WTC11 (cell line): ENCODE measurements around the gene REM1. TPM values are rescaled to one million over a fixed set of nuclear protein-coding genes. Genes with fewer than 3 reads are reported as not detected.

Experiments
- ATAC-seq: fragments of 200-7000 bp; cut with Tn5 transposase; 2 replicates; pipeline ENCODE4 v1.10.0; 2021; ENCODE audit warnings: mild to moderate bottlenecking, moderate library complexity
- CTCF ChIA-PET: fragments of 300-600 bp; sonication (Branson Sonifier 250); formaldehyde crosslinking; loops from one replicate; lab custom pipeline; 2021; ENCODE audit warnings: antibody characterized with exemption; lab: Charles Lee
- POLR2A ChIA-PET: fragments of 350-600 bp; sonication (Branson Sonifier 250); formaldehyde crosslinking; loops from one replicate; lab custom pipeline; 2021; ENCODE audit warnings: antibody characterized with exemption; lab: Charles Lee
- DNase-seq: peaks from one replicate; pipeline ENCODE4 v3.0.0; 2021; ENCODE audit warnings: low spot score
- H3K27ac Mint-ChIP-seq: 2 replicates; pipeline ENCODE4 v1.8.0; 2021; ENCODE audit warnings: mixed read lengths
- H3K27me3 Mint-ChIP-seq: 2 replicates; pipeline ENCODE4 v1.8.0; 2021; ENCODE audit warnings: low read depth, mild to moderate bottlenecking, moderate library complexity, mixed read lengths
- H3K36me3 Mint-ChIP-seq: 2 replicates; pipeline ENCODE4 v1.8.0; 2021; ENCODE audit warnings: mixed read lengths
- H3K4me1 Mint-ChIP-seq: 2 replicates; pipeline ENCODE4 v1.8.0; 2022; ENCODE audit warnings: mixed read lengths
- H3K4me3 Mint-ChIP-seq: 2 replicates; pipeline ENCODE4 v1.8.0; 2021; ENCODE audit warnings: mild to moderate bottlenecking, moderate library complexity, mixed read lengths
- H3K9me3 Mint-ChIP-seq: 2 replicates; pipeline ENCODE4 v1.8.0; 2021; ENCODE audit warnings: mixed read lengths
- ATF2 ChIP-seq: sonication (generic); formaldehyde crosslinking; IDR thresholded peaks from 2 replicates; pipeline ENCODE4 v1.8.1; 2022; ENCODE audit warnings: low read depth, missing genetic modification reagents, borderline replicate concordance
- ATF3 ChIP-seq: sonication (generic); formaldehyde crosslinking; conservative IDR thresholded peaks from 2 replicates; pipeline ENCODE4 v1.8.1; 2022; ENCODE audit warnings: mild to moderate bottlenecking, missing genetic modification reagents
- CREM ChIP-seq: sonication (generic); formaldehyde crosslinking; IDR thresholded peaks from 2 replicates; pipeline ENCODE4 v1.8.1; 2022; ENCODE audit warnings: mild to moderate bottlenecking, missing genetic modification reagents, moderate library complexity
- E2F4 ChIP-seq: sonication (generic); formaldehyde crosslinking; IDR thresholded peaks from 2 replicates; pipeline ENCODE4 v1.8.1; 2022; ENCODE audit warnings: low read depth, mild to moderate bottlenecking, moderate library complexity, missing genetic modification reagents, borderline replicate concordance
- E2F5 ChIP-seq: sonication (generic); formaldehyde crosslinking; IDR thresholded peaks from 2 replicates; pipeline ENCODE4 v1.8.1; 2022; ENCODE audit warnings: mild to moderate bottlenecking, moderate library complexity, missing genetic modification reagents
- ERG ChIP-seq: fragments of 250-450 bp; sonication (Bioruptor Pico); IDR thresholded peaks from 2 replicates; pipeline ENCODE4 v1.8.0; 2021; ENCODE audit warnings: mild to moderate bottlenecking
- GRHL2 ChIP-seq: fragments of 250-450 bp; sonication (Bioruptor Pico); IDR thresholded peaks from 2 replicates; pipeline ENCODE4 v1.8.0; 2022; ENCODE audit warnings: mild to moderate bottlenecking, moderate library complexity; ENCODE audit not compliant: insufficient replicate concordance, severe bottlenecking
- IRF2 ChIP-seq: sonication (generic); formaldehyde crosslinking; IDR thresholded peaks from 2 replicates; pipeline ENCODE4 v1.8.0; 2022; ENCODE audit warnings: low read depth, missing genetic modification reagents, borderline replicate concordance
- MAX ChIP-seq: sonication (generic); formaldehyde crosslinking; IDR thresholded peaks from 2 replicates; pipeline ENCODE4 v1.8.0; 2022; ENCODE audit warnings: mild to moderate bottlenecking, missing genetic modification reagents
- MXD4 ChIP-seq: fragments of 250-450 bp; sonication (Bioruptor Pico); IDR thresholded peaks from 2 replicates; pipeline ENCODE4 v1.8.0; 2021; ENCODE audit warnings: mild to moderate bottlenecking, moderate library complexity, borderline replicate concordance
- NFATC4 ChIP-seq: fragments of 250-450 bp; sonication (Bioruptor Pico); IDR thresholded peaks from 2 replicates; pipeline ENCODE4 v1.9.0; 2021; ENCODE audit warnings: mild to moderate bottlenecking
- NFYB ChIP-seq: sonication (generic); formaldehyde crosslinking; conservative IDR thresholded peaks from 2 replicates; pipeline ENCODE4 v1.8.0; 2022; ENCODE audit warnings: low read depth, missing genetic modification reagents
- NR1H2 ChIP-seq: sonication (generic); formaldehyde crosslinking; IDR thresholded peaks from 2 replicates; pipeline ENCODE4 v1.9.0; 2021; ENCODE audit warnings: mild to moderate bottlenecking, moderate library complexity, missing genetic modification reagents
- NR2C2 ChIP-seq: sonication (generic); formaldehyde crosslinking; IDR thresholded peaks from 2 replicates; pipeline ENCODE4 v1.8.0; 2022; ENCODE audit warnings: mild to moderate bottlenecking, missing genetic modification reagents
- PRDM15 ChIP-seq: sonication (generic); formaldehyde crosslinking; IDR thresholded peaks from 2 replicates; pipeline ENCODE4 v1.8.0; 2022; ENCODE audit warnings: missing genetic modification reagents
- TCF7 ChIP-seq: sonication (generic); formaldehyde crosslinking; IDR thresholded peaks from 2 replicates; pipeline ENCODE4 v1.8.0; 2022; ENCODE audit warnings: mild to moderate bottlenecking, low read depth, missing genetic modification reagents, moderate library complexity
- ZBTB43 ChIP-seq: sonication (generic); formaldehyde crosslinking; IDR thresholded peaks from 2 replicates; pipeline ENCODE4 v1.8.1; 2023; ENCODE audit warnings: mild to moderate bottlenecking, missing genetic modification reagents
- ZNF121 ChIP-seq: sonication (generic); formaldehyde crosslinking; IDR thresholded peaks from 2 replicates; pipeline ENCODE4 v1.8.0; 2023; ENCODE audit warnings: missing genetic modification reagents
- ZNF232 ChIP-seq: sonication (generic); formaldehyde crosslinking; IDR thresholded peaks from 2 replicates; pipeline ENCODE4 v1.8.0; 2022; ENCODE audit warnings: mild to moderate bottlenecking, missing genetic modification reagents
- ZNF263 ChIP-seq: sonication (generic); formaldehyde crosslinking; IDR thresholded peaks from 2 replicates; pipeline ENCODE4 v1.8.1; 2022; ENCODE audit warnings: low read depth, mild to moderate bottlenecking, moderate library complexity, missing genetic modification reagents
- ZNF396 ChIP-seq: fragments of 250-450 bp; sonication (Bioruptor Pico); IDR thresholded peaks from 2 replicates; pipeline ENCODE4 v1.8.0; 2021; ENCODE audit warnings: mild to moderate bottlenecking, moderate library complexity, borderline replicate concordance
- ZNF416 ChIP-seq: fragments of 250-450 bp; sonication (Bioruptor Pico); IDR thresholded peaks from 2 replicates; pipeline ENCODE4 v1.9.0; 2021; ENCODE audit warnings: mild to moderate bottlenecking, inconsistent platforms
- ZNF671 ChIP-seq: fragments of 250-450 bp; sonication (Bioruptor Pico); IDR thresholded peaks from 2 replicates; pipeline ENCODE4 v1.8.0; 2021; ENCODE audit warnings: mild to moderate bottlenecking
- total RNA-seq: library from RNA; stranded (reverse); gene quantifications from 3 replicates; pipeline ENCODE4 v1.2.3, GENCODE V29; 2021

The REM1 gene
- total RNA-seq, 1 experiment from 2014 or later, result not detected

GRCh38 chr20:31508517-31509244 is 33.6 kb downstream of the REM1 start:
- Mint-ChIP-seq H3K27me3 (peaks cover 20% of the 10 kb centered on the region), H3K4me3 (no peak overlapping the region), H3K36me3 (no peaks in the 10 kb centered on the region), H3K4me1 (no peaks in the 10 kb centered on the region), H3K27ac (no peak overlapping the region), H3K9me3 (peaks cover 18% of the 10 kb centered on the region)
- ATAC-seq, result peak; percentile 52
- DNase-seq, result no peak
- no peak for TF ChIP-seq ZNF121 (CRISPR knock-in tag)
- no peak for TF ChIP-seq GRHL2 (CRISPR knock-in tag)
- TF ChIP-seq PRDM15, result no peak
- TF ChIP-seq ZNF416 (CRISPR knock-in tag), result no peak
- no peak for TF ChIP-seq ZNF396 (CRISPR knock-in tag)
- TF ChIP-seq NR1H2 (CRISPR knock-in tag), result no peak
- TF ChIP-seq ERG (CRISPR knock-in tag), result no peak
- TF ChIP-seq ZNF232, result no peak
- TF ChIP-seq E2F4 (CRISPR knock-in tag), result no peak
- ChIA-PET POLR2A (no interaction called here), CTCF (no interaction called here)

GRCh38 chr20:31514154-31515071 is 39.3 kb downstream of the REM1 start, which contains the start of gene HM13:
HM13 (plus strand) TSS chr20:31514442; CDS start chr20:31514552, 110 bp downstream.
- no peaks in the 10 kb centered on the region for H3K9me3 Mint-ChIP-seq
- DNase-seq (peak; percentile 90), ATAC-seq (peak; percentile 72)
- H3K4me3 Mint-ChIP-seq, result peak within 1 kb of the TSS; percentile 34
- ChIA-PET CTCF (interaction anchor here (0.5 to 1.5 kb wide), 12 partner anchors 8 to 347 kb away, joined by 3 to 16 read pairs (median 4); no protein-coding TSS in a partner anchor), POLR2A (no interaction called here)
- H3K36me3 Mint-ChIP-seq, result peaks cover 2% of the 10 kb centered on the region
- H3K4me1 Mint-ChIP-seq, result no peaks in the 10 kb centered on the region
- no peak within 1 kb of the TSS for H3K27ac Mint-ChIP-seq
- H3K27me3 Mint-ChIP-seq, result peaks cover 5% of the 10 kb centered on the region; the same call in 1 of the 2 replicates
- TF ChIP-seq ZNF263 (CRISPR knock-in tag) (no peak), CREM (peak; percentile 94; the same call in 1 of the 2 replicates), NR2C2 (CRISPR knock-in tag) (no peak), ATF2 (no peak), IRF2 (CRISPR knock-in tag) (no peak), NFATC4 (no peak), E2F5 (CRISPR knock-in tag) (peak; percentile 53; the same call in 1 of the 2 replicates), ZNF671 (no peak), TCF7 (CRISPR knock-in tag) (no peak), ATF3 (CRISPR knock-in tag) (no peak), ZBTB43 (no peak), NFYB (CRISPR knock-in tag) (no peak), MXD4 (CRISPR knock-in tag) (no peak), MAX (CRISPR knock-in tag) (peak; percentile 93)
